GM12801 (cell line): ENCODE data around the gene PRKCH.

Experiments used
- CTCF ChIP-seq: IDR thresholded peaks from one replicate; pipeline ENCODE4 v1.5.1; 2011; ENCODE audit warnings: control low read depth; ENCODE audit not compliant: insufficient read length; ENCODE audit errors: extremely low read depth

Gene PRKCH

GRCh38 chr14:61515436-61516117 is 194.2 kb downstream of the PRKCH start:
- TF ChIP-seq CTCF, result no peak

DNA sequence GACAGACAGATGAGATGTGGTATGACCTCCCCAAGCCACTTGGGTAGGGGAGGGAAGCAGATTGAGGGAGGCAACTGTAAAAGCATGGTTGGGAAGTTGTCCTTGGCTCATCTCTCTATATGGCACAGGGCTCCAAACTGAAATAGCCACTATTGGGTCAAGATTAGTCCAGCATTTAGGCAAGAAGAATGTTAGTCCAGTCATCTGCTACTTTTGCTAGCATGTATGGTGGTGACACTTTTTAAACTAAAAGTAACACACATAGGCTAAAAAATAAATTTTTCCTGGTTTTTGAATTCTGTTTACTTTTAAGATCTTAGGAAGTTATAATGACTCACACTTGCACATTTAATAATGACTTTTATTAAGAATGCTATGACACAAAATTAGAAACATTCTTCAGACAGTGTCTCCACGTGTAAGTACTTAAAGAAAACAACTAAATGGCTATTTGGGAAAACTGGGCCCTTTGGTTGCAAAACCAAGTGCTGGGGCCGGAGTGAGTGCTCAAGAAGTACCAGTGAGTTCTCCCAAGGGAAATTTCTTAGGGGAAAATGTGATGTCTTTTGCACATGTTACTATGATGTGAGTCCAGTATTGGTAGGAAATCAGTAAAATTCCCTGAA is 194.9 kb downstream of the PRKCH start:
- TF ChIP-seq CTCF, result no peak

GRCh38 chr14:61516964-61517653 is 195.7 kb downstream of the PRKCH start:
- TF ChIP-seq CTCF, result no peak

DNA sequence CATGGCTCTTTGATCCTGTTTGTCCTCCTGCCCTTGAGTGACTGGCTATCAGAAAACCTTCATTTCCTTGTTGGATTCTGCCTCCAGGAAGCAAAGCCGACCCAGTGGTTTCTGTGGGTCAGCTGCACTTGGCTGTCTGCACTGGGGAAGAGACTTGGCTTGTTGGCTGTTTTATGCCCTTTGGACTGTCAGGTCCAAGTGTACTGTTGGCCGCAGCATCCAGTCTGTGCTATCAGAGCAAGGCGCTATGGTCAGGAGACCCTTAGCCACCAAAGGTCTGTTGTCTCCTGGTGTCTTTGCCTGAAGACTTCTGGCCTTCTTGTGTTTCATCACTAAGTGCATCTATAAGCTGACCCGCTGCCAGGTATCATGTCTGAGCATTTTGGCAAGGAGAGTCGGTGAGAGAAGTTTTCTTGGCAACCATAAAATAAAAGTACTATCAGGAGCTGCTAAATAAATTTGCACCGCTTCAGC is 196.6 kb downstream of the PRKCH start:
- TF ChIP-seq CTCF, result no peak

DNA sequence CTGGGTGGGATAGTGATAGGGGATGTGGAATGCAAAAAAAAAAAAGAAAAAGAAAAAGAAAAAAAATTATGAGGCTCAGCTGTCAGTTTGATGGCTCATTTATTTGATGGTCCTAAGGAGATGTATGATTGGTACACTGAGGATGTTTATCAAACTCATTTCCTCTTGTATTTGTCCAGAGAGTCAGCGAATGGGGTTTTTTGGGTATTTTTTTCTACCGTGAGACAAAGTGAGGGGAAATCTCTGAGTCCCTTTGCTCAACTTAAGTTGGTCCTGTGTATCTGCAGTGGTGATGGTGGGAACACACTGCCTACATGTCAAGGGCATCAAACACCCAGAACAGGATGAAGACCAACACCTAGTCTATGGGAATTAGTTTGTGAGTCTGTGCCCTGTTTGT is 197.0 kb downstream of the PRKCH start:
- no peak for TF ChIP-seq CTCF

GRCh38 chr14:61519106-61519505 is 197.7 kb downstream of the PRKCH start:
- TF ChIP-seq CTCF, result no peak

- no peak for TF ChIP-seq CTCF
These were observed 198.4 kb downstream of the PRKCH start for GRCh38 chr14:61519735-61520134.
